Keratinocyte (primary cell): Measurements from ENCODE around the gene DIP2B.

Experiments used
- EZH2 ChIP-seq: IDR thresholded peaks from one replicate; pipeline ENCODE4 v1.6.1; 2012; ENCODE audit warnings: inconsistent platforms, mild to moderate bottlenecking, low read length, moderate library complexity
- TF ChIP-seq, protein P1 (sequence below), 3 experiments: IDR thresholded peaks in 1 of 3; conservative IDR thresholded peaks in 1 of 3; optimal IDR thresholded peaks in 1 of 3; 2 replicates in 2 of 3; 3 replicates in 1 of 3; pipeline versions ENCODE3 to v1.5.1; 2011; ENCODE audit warnings: low read length in 3 of 3, mild to moderate bottlenecking in 3 of 3, moderate library complexity in 2 of 3, control low read depth in 1 of 3, inconsistent platforms in 1 of 3; ENCODE audit not compliant: insufficient read depth in 2 of 3; ENCODE audit errors: extremely low read depth in 1 of 3

DNA sequence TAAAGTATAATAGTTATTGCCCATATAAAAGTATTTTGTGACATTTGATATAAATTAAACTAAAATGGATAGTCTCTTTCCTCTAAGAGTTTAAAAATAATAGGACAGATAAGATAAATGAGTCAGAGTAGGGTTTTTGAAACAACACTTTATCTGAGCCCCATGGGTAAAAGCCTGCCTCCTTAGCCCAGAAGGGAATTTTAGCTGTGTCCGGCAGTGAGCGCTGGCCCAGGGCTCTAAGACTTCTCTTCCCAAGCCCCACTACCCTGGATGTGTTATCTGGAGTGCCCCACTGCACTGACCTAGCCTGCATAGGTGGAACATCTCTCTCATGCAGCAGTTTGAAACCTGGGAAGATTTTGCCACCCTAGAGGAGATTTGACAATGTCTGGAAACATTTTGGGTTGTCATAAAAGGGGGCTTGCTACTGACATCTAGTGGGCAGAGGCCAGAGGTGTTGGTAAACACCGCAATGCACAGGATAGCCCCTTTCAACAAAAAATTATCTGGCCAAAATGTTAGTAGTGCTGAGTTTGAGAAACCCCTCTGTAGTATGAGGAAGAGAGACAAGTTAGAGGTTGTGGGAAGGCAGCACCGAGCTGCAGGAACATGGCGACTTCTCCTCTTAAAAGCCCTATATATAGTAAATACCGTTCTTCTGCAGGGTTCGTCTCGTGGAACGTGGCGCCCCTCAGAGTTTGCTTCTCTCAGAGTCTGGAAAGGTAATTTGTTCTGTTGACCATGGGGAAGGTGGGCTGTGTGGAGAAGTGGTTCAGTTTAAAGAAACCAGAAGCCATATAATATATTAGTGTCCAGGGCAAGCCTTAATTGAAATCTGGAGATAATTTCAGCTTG, 229.9 kb downstream of the DIP2B start:
- no peak for TF ChIP-seq EZH2
- TF ChIP-seq, protein P1, sequence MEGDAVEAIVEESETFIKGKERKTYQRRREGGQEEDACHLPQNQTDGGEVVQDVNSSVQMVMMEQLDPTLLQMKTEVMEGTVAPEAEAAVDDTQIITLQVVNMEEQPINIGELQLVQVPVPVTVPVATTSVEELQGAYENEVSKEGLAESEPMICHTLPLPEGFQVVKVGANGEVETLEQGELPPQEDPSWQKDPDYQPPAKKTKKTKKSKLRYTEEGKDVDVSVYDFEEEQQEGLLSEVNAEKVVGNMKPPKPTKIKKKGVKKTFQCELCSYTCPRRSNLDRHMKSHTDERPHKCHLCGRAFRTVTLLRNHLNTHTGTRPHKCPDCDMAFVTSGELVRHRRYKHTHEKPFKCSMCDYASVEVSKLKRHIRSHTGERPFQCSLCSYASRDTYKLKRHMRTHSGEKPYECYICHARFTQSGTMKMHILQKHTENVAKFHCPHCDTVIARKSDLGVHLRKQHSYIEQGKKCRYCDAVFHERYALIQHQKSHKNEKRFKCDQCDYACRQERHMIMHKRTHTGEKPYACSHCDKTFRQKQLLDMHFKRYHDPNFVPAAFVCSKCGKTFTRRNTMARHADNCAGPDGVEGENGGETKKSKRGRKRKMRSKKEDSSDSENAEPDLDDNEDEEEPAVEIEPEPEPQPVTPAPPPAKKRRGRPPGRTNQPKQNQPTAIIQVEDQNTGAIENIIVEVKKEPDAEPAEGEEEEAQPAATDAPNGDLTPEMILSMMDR (optimal IDR thresholded peaks at IDR 0.05 in 1 of 3, IDR thresholded peaks at IDR 0.05 in 1 of 3, conservative IDR thresholded peaks at IDR 0.05 in 1 of 3; ENCODE audit: extremely low read depth in 1 of 3, insufficient read depth in 2 of 3, low read length in 3 of 3), result peak; percentile 40 to 55 (median 41)
